Hippocampal formation (tissue), 2 donors: ENCODE data around the gene NPDC1.

Experiments used
- DNase-seq, 2 donors: peaks; one replicate each; lab custom pipeline; 2025; lab: John Stamatoyannopoulos, UW

NPDC1 gene

GRCh38 chr9:137025517-137025966 is 20.4 kb downstream of the NPDC1 start:
- DNase-seq = peak; percentile 98 to 99

GRCh38 chr9:137023583-137023991 is 22.4 kb downstream of the NPDC1 start:
- peak; percentile 51 to 67 for DNase-seq

- DNase-seq = no peak
These were observed 22.8 kb downstream of the NPDC1 start for GRCh38 chr9:137023157-137023556.

GRCh38 chr9:137022662-137023008 is 23.3 kb downstream of the NPDC1 start:
- no peak for DNase-seq

- DNase-seq = peak; percentile 71 to 92
These were observed 23.9 kb downstream of the NPDC1 start for GRCh38 chr9:137021979-137022661.

- no peak for DNase-seq
These were observed 24.4 kb downstream of the NPDC1 start for GRCh38 chr9:137021568-137021978.

- DNase-seq = no peak
These were observed 25.0 kb downstream of the NPDC1 start for GRCh38 chr9:137020771-137021567.

- DNase-seq = no peak
These were observed 25.9 kb downstream of the NPDC1 start for GRCh38 chr9:137019891-137020683.

- no peak for DNase-seq
These were observed 27.0 kb downstream of the NPDC1 start for GRCh38 chr9:137018761-137019559.

- no peak for DNase-seq
These were observed 28.0 kb downstream of the NPDC1 start for GRCh38 chr9:137017791-137018497.

- DNase-seq = no peak
These were observed 28.9 kb downstream of the NPDC1 start for GRCh38 chr9:137017071-137017470.

- DNase-seq = no peak
These were observed 29.5 kb downstream of the NPDC1 start for GRCh38 chr9:137016436-137016835.

- DNase-seq = no peak
These were observed 30.0 kb downstream of the NPDC1 start for GRCh38 chr9:137015976-137016375.

GRCh38 chr9:137015540-137015930 is 30.4 kb downstream of the NPDC1 start:
- DNase-seq = no peak

- no peak for DNase-seq
These were observed 31.0 kb downstream of the NPDC1 start for GRCh38 chr9:137014776-137015539.

- no peak for DNase-seq
These were observed 31.8 kb downstream of the NPDC1 start for GRCh38 chr9:137014166-137014565.

GRCh38 chr9:137013571-137013940 is 32.4 kb downstream of the NPDC1 start:
- DNase-seq = no peak

GRCh38 chr9:137012694-137013570 is 33.0 kb downstream of the NPDC1 start:
- no peak for DNase-seq

GRCh38 chr9:137011907-137012675 is 33.9 kb downstream of the NPDC1 start:
- DNase-seq = no peak
